ENCODE data around the gene ZNF862.

Gene ZNF862

GRCh38 chr7:149870701-149871483, 32.7 kb downstream of the ZNF862 start:
- H3K4me1 Mint-ChIP-seq = peaks cover 59% of the 10 kb centered on the region
- no peaks in the 10 kb centered on the region for H3K27me3 Mint-ChIP-seq
- no peaks in the 10 kb centered on the region for H3K9me3 Mint-ChIP-seq
- no peak overlapping the region for H3K4me3 Mint-ChIP-seq
- no peak for ATAC-seq
- no peaks in the 10 kb centered on the region for H3K36me3 Mint-ChIP-seq
- H3K27ac Mint-ChIP-seq = no peak overlapping the region

- Mint-ChIP-seq H3K9me3 (no peaks in the 10 kb centered on the region), H3K4me3 (no peak overlapping the region), H3K27me3 (no peaks in the 10 kb centered on the region), H3K27ac (no peak overlapping the region), H3K4me1 (peaks cover 58% of the 10 kb centered on the region), H3K36me3 (no peaks in the 10 kb centered on the region)
- ATAC-seq = no peak
Measured at GRCh38 chr7:149871576-149871975, 33.4 kb downstream of the ZNF862 start.

- Mint-ChIP-seq H3K4me3 (peak overlapping the region; percentile 80), H3K27ac (peak overlapping the region; percentile 75), H3K4me1 (peaks cover 58% of the 10 kb centered on the region), H3K9me3 (no peaks in the 10 kb centered on the region), H3K36me3 (no peaks in the 10 kb centered on the region), H3K27me3 (no peaks in the 10 kb centered on the region)
- ATAC-seq = no peak
Measured at GRCh38 chr7:149872419-149873073, 34.4 kb downstream of the ZNF862 start.

GRCh38 chr7:149873074-149873969, 35.1 kb downstream of the ZNF862 start, which contains the start of gene ATP6V0E2:
ATP6V0E2 (plus strand) TSS chr7:149873969; CDS start chr7:149874066, 97 bp downstream.
- ATAC-seq = peak; percentile 97
- H3K4me3 Mint-ChIP-seq = peak within 1 kb of the TSS; percentile 80
- H3K27ac Mint-ChIP-seq = peak within 1 kb of the TSS; percentile 75
- H3K4me1 Mint-ChIP-seq = peaks cover 57% of the 10 kb centered on the region
- no peaks in the 10 kb centered on the region for H3K36me3 Mint-ChIP-seq
- H3K9me3 Mint-ChIP-seq = no peaks in the 10 kb centered on the region
- H3K27me3 Mint-ChIP-seq = no peaks in the 10 kb centered on the region

- Mint-ChIP-seq H3K9me3 (no peaks in the 10 kb centered on the region), H3K27ac (peak overlapping the region; percentile 75), H3K4me3 (peak overlapping the region; percentile 80), H3K27me3 (no peaks in the 10 kb centered on the region), H3K36me3 (no peaks in the 10 kb centered on the region), H3K4me1 (peaks cover 50% of the 10 kb centered on the region)
- peak; percentile 51 for ATAC-seq
Measured at GRCh38 chr7:149873970-149874643, 35.9 kb downstream of the ZNF862 start.

- peaks cover 47% of the 10 kb centered on the region for H3K4me1 Mint-ChIP-seq
- no peak for ATAC-seq
- H3K27ac Mint-ChIP-seq = peak overlapping the region; percentile 75
- no peaks in the 10 kb centered on the region for H3K9me3 Mint-ChIP-seq
- H3K27me3 Mint-ChIP-seq = no peaks in the 10 kb centered on the region
- no peaks in the 10 kb centered on the region for H3K36me3 Mint-ChIP-seq
- peak overlapping the region; percentile 80 for H3K4me3 Mint-ChIP-seq
Measured at GRCh38 chr7:149874644-149875028, 36.5 kb downstream of the ZNF862 start.

- no peaks in the 10 kb centered on the region for H3K9me3 Mint-ChIP-seq
- peak overlapping the region; percentile 18 for H3K4me3 Mint-ChIP-seq
- no peaks in the 10 kb centered on the region for H3K27me3 Mint-ChIP-seq
- peaks cover 40% of the 10 kb centered on the region for H3K4me1 Mint-ChIP-seq
- no peak overlapping the region for H3K27ac Mint-ChIP-seq
- no peaks in the 10 kb centered on the region for H3K36me3 Mint-ChIP-seq
- no peak for ATAC-seq
Measured at GRCh38 chr7:149875396-149875795, 37.2 kb downstream of the ZNF862 start.

- H3K4me1 Mint-ChIP-seq = peaks cover 22% of the 10 kb centered on the region
- H3K9me3 Mint-ChIP-seq = no peaks in the 10 kb centered on the region
- no peaks in the 10 kb centered on the region for H3K36me3 Mint-ChIP-seq
- H3K27ac Mint-ChIP-seq = no peak overlapping the region
- no peaks in the 10 kb centered on the region for H3K27me3 Mint-ChIP-seq
- no peak overlapping the region for H3K4me3 Mint-ChIP-seq
- ATAC-seq = no peak
Measured at GRCh38 chr7:149877890-149878522, 39.8 kb downstream of the ZNF862 start.

- Mint-ChIP-seq H3K36me3 (no peaks in the 10 kb centered on the region), H3K27me3 (no peaks in the 10 kb centered on the region), H3K27ac (no peak overlapping the region), H3K4me1 (peaks cover 26% of the 10 kb centered on the region), H3K4me3 (no peak overlapping the region), H3K9me3 (no peaks in the 10 kb centered on the region)
- ATAC-seq = no peak
Measured at GRCh38 chr7:149878523-149878921, 40.3 kb downstream of the ZNF862 start.

- Mint-ChIP-seq H3K36me3 (no peaks in the 10 kb centered on the region), H3K27me3 (no peaks in the 10 kb centered on the region), H3K4me3 (no peak overlapping the region), H3K9me3 (no peaks in the 10 kb centered on the region), H3K27ac (no peak overlapping the region), H3K4me1 (peaks cover 22% of the 10 kb centered on the region)
- ATAC-seq = no peak
Measured at GRCh38 chr7:149879271-149879743, 41.1 kb downstream of the ZNF862 start.

- ATAC-seq = no peak
- no peaks in the 10 kb centered on the region for H3K27me3 Mint-ChIP-seq
- H3K4me1 Mint-ChIP-seq = peaks cover 15% of the 10 kb centered on the region
- no peaks in the 10 kb centered on the region for H3K9me3 Mint-ChIP-seq
- H3K27ac Mint-ChIP-seq = no peak overlapping the region
- no peaks in the 10 kb centered on the region for H3K36me3 Mint-ChIP-seq
- H3K4me3 Mint-ChIP-seq = no peak overlapping the region
Measured at GRCh38 chr7:149879766-149880637, 41.8 kb downstream of the ZNF862 start.

- no peaks in the 10 kb centered on the region for H3K27me3 Mint-ChIP-seq
- H3K9me3 Mint-ChIP-seq = no peaks in the 10 kb centered on the region
- H3K36me3 Mint-ChIP-seq = no peaks in the 10 kb centered on the region
- no peak overlapping the region for H3K4me3 Mint-ChIP-seq
- no peak for ATAC-seq
- no peak overlapping the region for H3K27ac Mint-ChIP-seq
- peaks cover 15% of the 10 kb centered on the region for H3K4me1 Mint-ChIP-seq
Measured at GRCh38 chr7:149880638-149881311, 42.6 kb downstream of the ZNF862 start.

Data from stimulated activated memory B cell treated with anti-CD40 and anti-IgM and Interleukin-4, amounts not matched to agents 10 μg/mL and 1 μg/mL and 100 μg/mL, for 72 hours (primary cell).